GM19372 (cell line): ENCODE results near the gene ROBO1.

Experiments
- ATAC-seq: cut with Tn5 transposase; IDR thresholded peaks from one replicate; pipeline ENCODE4 v1.9.1; 2021; ENCODE audit warnings: mild to moderate bottlenecking, low read depth, moderate library complexity; ENCODE audit not compliant: unreplicated experiment

ROBO1 gene

DNA sequence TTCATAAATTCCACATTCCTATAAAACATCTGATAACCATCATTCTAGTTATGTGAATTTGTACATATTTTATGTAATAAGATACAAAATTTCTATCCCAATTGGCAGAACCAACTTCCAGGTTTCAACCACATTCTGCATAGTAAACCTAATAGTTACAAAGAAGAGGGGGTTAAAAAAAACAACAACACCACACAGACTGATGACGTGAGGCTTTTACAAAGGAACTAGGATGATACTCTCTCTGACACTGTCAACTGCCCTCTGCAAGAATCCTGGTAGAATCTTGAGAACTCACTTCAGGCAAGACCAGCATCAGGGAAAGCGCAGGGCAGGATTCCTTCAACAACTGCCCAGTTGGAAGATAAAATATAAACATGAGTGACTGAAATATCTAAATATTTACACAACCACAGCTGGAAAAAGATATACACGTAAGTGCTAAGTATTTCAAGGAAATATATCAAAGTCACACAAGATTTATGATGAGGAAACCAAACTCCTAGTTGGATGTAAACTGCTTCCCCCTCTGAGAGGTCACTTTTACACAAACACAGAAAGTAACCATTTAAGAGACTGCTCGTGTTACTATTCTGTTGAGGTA, 816.4 kb downstream of the ROBO1 start:
- no peak for ATAC-seq

- no peak for ATAC-seq
Measured at GRCh38 chr3:78941587-78941986, 826.2 kb downstream of the ROBO1 start.

DNA sequence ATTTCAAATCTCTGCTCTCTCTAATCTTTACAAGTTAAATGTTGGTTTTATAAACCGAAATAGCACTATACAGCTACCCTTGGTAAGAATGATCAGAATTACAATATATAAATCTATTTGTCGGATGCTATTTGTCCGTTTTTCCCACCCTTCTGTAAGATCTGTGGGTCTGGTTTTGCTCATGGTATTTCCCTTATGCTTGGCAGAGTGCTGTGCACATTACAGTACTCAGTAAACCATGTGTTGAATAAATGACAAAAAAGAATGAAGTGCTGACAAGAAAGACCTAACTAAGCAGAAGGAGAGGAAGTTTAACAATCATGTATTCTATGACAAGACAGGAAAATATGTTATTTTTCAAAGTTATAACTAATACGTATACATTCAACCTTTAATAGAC, 827.2 kb downstream of the ROBO1 start:
- no peak for ATAC-seq

- no peak for ATAC-seq
Measured at GRCh38 chr3:78940128-78940527, 827.7 kb downstream of the ROBO1 start.

DNA sequence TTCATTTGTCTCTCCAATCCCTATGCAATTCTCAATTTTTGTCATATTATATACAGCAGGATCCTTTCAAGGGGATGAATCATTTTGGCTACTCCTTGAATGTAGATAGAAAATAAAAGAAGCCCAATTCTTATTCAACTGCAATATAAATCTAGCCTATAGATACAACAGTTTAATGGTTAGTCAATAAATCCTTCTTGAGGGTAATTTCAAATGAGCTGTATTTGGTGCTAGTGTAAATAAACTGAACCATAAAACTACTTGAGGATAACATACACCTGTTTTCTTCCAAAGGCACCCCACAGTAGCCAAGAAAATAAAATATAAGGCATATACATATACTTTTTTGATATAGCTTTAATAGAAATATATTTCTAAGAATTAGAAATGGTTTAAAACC, 830.3 kb downstream of the ROBO1 start:
- ATAC-seq = no peak

DNA sequence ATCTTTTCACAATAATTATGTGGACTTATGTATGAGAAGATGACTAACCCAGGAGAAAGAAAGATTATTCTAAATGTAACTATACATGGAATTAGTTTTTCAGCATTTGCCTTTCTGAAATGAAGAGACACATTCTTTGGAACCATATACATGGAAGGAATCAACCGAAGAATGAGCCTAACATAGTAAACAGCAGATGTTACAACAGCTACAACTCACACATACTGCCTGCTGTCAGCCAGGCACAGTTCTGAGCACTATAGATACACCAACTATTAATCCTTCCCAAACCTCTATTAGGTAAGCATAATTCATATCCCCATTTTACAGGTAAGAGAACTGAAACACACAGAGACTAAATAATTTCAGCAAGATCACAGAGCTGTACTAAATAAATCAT, 840.0 kb downstream of the ROBO1 start:
- no peak for ATAC-seq

DNA sequence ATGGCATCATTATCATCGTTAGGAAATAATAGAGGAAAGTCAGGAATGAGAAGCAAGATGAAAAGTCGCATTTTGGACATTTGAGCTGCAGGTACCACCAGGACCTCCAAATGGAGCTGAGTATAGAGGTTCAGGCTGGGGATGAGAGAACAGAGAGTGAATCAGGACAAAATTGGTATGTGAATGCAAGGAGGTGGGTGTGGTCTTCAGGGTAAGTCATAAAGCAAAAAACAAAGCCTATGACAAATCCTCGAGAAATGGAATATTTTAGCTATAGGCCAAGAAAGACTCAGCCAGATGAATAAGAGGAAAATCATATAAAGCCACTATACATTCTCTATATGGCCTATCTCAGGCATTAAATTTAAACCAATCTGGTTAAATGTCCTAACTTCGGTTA, 841.3 kb downstream of the ROBO1 start:
- ATAC-seq = no peak

DNA sequence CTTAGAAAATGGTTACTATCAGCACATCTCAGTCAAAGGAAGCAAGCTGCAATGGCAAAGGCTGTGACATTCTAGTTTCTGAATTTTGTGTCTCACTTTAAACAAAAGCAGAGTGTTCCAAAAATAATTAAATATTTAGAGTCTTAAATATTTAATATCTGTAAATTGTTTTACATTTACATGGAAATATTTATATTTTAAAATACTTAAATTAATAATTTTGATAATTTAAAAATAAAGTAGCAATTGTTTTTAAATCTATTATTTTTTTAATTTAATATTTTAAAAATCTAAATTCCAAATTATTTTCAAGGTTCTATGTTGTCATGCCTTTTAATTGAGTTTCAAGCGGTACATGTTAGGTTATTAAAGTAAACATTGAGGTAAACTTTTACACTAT, 843.1 kb downstream of the ROBO1 start:
- ATAC-seq = no peak

GRCh38 chr3:78919021-78919755, 848.6 kb downstream of the ROBO1 start:
- no peak for ATAC-seq

DNA sequence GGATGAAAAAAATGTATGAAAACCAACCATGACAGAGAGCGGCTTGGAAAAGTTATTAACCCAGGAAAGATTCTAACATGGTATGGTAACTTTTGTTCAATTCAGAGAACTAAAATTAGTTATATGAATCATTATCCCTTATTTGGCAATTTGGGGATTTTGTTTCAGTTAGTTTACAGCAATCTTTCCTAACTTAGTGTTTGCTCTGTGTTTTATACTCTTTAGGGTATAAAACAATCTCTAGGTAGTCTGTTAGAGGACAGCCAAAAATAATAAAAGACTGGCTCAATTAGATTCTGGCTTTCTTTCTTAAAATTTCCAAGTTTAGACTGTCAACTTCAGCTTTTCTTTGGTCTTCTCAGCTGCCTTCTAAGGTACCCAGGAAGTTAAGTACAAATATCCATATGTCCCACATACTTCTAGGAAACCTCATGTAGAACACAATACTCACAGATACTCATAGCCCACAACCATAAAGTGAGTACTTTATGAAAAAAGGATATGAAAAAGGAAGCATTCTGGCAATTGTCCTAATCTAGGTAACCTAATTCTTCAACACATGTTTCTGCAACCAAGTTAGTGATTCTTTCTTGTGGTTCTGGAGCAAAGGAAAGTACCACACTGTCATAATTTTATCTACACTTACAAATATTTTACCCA, 849.3 kb downstream of the ROBO1 start:
- ATAC-seq = no peak

GRCh38 chr3:78917536-78917935, 850.3 kb downstream of the ROBO1 start:
- ATAC-seq = no peak

GRCh38 chr3:78913711-78914110, 854.1 kb downstream of the ROBO1 start:
- no peak for ATAC-seq

DNA sequence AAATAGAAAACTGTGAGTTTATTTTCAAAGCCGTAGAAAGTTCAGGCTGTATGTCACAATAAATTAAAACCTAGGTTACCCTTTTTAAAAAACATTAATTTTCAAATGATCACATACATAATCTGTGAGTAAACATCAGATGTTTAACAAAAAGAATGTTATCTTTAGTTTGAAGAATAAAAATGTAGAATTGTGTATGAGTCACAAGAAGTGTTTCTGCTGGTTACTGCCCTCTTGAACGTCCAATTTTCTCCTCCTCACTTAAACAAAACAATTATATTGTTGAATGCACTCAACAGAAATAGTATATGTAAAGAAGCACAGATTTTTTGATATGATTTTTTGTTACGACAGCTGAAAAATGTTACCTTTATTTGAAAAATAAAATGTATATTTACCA, 855.1 kb downstream of the ROBO1 start:
- ATAC-seq = no peak

- ATAC-seq = no peak
Measured at GRCh38 chr3:78912259-78912658, 855.5 kb downstream of the ROBO1 start.

- no peak for ATAC-seq
Measured at GRCh38 chr3:78911394-78911793, 856.4 kb downstream of the ROBO1 start.

DNA sequence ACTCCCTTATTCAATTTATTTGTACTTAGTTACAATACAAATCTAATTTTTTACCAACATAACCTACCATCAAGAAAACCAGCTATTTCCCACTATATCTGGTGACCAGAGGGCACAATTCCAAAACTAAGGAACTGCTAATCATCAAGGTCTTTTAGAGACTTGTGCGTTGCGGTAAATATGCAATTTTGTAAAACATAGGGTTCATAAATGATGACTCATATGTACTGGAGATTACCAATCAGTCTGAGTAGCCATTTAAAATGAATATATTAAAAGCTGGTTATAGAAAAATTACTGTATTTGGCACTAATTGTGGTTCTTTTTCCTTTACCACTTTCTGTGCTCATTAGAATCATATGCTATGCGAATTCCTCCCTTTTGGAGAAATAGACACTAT, 859.6 kb downstream of the ROBO1 start:
- no peak for ATAC-seq

DNA sequence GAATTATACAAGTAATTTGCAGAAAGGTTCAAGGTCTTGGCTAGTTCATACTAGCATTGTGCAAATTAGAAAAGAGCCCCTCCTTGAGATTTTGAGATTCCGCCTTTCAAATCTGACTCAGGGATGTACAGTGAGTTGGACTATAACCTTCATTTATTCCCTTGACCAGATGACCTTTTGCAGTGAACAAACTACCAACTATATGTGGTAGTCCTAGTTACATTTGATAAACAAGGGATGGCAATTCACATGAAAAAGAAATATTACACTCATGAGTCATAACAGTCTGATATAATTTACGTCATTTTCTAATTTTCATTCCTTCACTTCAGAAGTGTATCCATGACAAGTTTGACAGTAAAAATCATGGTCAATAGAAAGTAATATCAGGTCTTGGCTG, 860.4 kb downstream of the ROBO1 start:
- no peak for ATAC-seq

DNA sequence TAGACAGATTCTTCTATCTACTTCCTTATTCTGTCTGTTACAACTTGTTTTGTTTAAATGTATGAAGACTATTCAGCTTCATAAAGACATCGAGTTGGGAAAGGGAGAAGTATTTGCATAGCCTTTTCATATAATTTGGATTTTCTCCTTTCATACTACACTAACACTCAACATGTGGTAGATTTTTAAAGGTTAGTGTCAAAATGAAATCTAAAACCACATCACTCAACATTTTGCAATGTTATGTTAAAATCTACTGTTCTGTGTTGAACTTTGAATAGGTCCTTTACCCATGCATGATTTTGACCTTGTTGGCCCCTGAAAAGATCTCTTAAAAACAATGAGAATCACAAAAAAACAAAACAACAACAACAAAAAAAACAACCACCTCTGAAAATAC, 860.9 kb downstream of the ROBO1 start:
- no peak for ATAC-seq

GRCh38 chr3:78906245-78906644, 861.6 kb downstream of the ROBO1 start:
- no peak for ATAC-seq

- ATAC-seq = no peak
Measured at GRCh38 chr3:78905700-78906099, 862.1 kb downstream of the ROBO1 start.

DNA sequence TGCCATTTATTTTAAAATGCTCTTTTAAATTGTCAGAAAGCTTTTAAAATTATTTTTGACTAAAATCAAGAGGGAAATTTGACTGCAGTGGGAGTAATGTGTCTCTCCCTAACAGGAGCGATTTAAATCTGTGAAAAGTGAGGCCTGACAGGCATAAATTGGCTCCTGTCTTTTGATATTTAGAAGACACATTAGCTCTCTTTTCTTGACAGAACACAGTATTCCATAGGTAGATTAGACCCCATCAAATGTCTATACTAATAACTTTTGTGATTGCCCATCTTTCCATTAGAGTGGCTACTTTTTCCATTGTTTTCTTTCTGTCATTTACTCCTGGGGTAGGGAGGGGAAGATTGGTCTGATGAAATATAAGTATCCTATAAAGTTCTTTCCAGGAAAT, 866.3 kb downstream of the ROBO1 start:
- ATAC-seq = no peak

DNA sequence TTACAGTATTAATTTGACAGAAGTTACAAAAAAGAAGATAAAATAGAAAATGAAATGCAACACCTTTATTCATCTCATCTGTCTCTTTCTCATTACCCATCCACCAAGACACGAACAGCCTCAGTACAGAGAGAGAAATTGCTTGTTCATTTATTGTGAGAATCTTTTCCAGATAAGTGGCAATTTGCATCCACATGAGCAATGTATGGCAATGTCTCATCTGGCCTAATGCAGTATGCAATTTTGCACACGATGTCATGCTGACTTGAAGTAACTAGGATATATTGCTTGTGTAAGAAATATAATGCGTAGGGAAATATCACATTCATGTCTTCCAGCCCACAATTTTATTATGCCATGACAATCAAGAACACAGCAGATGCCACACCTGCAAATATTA, 866.9 kb downstream of the ROBO1 start:
- no peak for ATAC-seq
